CD4-positive, CD25-positive, alpha-beta regulatory T cell (primary cell): ENCODE measurements around the gene RIGI. TPM values are rescaled to one million over a fixed set of nuclear protein-coding genes. Genes with fewer than 3 reads are reported as not detected.

Experiments
- ATAC-seq, 2 donors: fragments of 150-1000 bp; cut with Tn5 transposase; one replicate each; pipeline ENCODE4 v1.10.0; 2021; ENCODE audit warnings: low read depth in 2 of 2, moderate number of reproducible peaks in 2 of 2, moderate library complexity in 1 of 2
- DNase-seq, 3 donors: peaks; one replicate each; pipeline versions ENCODE4 v3.0.0 to v3.0.0-alpha.2; 2012 to 2022; ENCODE audit warnings: mixed read lengths in 1 of 3
- H3K27ac ChIP-seq: one replicate; pipeline ENCODE4 v1.7.0; 2013; ENCODE audit warnings: mild to moderate bottlenecking, low read length; ENCODE audit not compliant: insufficient read depth, poor library complexity, severe bottlenecking
- H3K27me3 ChIP-seq: one replicate; pipeline ENCODE4 v1.7.0; 2013; ENCODE audit warnings: low read length; ENCODE audit not compliant: control insufficient read depth, insufficient read depth
- H3K36me3 ChIP-seq: one replicate; pipeline ENCODE4 v1.7.0; 2013; ENCODE audit warnings: mild to moderate bottlenecking, low read length, moderate library complexity; ENCODE audit not compliant: control insufficient read depth, insufficient read depth
- H3K4me1 ChIP-seq: 2 replicates; pipeline ENCODE4 v1.7.0; 2013; ENCODE audit warnings: mild to moderate bottlenecking, low read length; ENCODE audit not compliant: insufficient read depth, control insufficient read depth, poor library complexity, severe bottlenecking
- H3K4me3 ChIP-seq: one replicate; pipeline ENCODE4 v1.7.0; 2013; ENCODE audit warnings: low read depth, mild to moderate bottlenecking, low read length, moderate library complexity
- H3K9me3 ChIP-seq, 2 experiments: 1 replicate in 1 of 2; 2 replicates in 1 of 2; pipeline ENCODE4 v1.7.0; 2013; ENCODE audit warnings: low read length in 2 of 2, mild to moderate bottlenecking in 1 of 2, moderate library complexity in 1 of 2; ENCODE audit not compliant: control insufficient read depth in 2 of 2
- H3K27ac Mint-ChIP-seq, 3 donors: one replicate each; pipeline ENCODE4 v1.8.0; 2020 to 2022; ENCODE audit warnings: mild to moderate bottlenecking in 3 of 3, mixed read lengths in 3 of 3, moderate library complexity in 2 of 3
- H3K27me3 Mint-ChIP-seq: one replicate; pipeline ENCODE4 v1.8.0; 2022; ENCODE audit warnings: mild to moderate bottlenecking, mixed read lengths
- H3K36me3 Mint-ChIP-seq: one replicate; pipeline ENCODE4 v1.8.0; 2020; ENCODE audit warnings: mixed read lengths
- H3K4me1 Mint-ChIP-seq, 4 donors: one replicate each; pipeline ENCODE4 v1.8.0; 2020 to 2022; ENCODE audit warnings: mixed read lengths in 4 of 4, mild to moderate bottlenecking in 1 of 4
- H3K4me3 Mint-ChIP-seq, 4 donors: one replicate each; pipeline ENCODE4 v1.8.0; 2020 to 2022; ENCODE audit warnings: mild to moderate bottlenecking in 4 of 4, mixed read lengths in 4 of 4, moderate library complexity in 3 of 4
- H3K9me3 Mint-ChIP-seq, 7 donors: one replicate each; pipeline ENCODE4 v1.8.0; 2020 to 2022; ENCODE audit warnings: mixed read lengths in 7 of 7, mild to moderate bottlenecking in 3 of 7, moderate library complexity in 2 of 7
- polyA plus RNA-seq, 4 donors: library from polyadenylated mRNA; unstranded; fragments of 300-500 nt; fragmentation: Illumina TruSeq; gene quantifications; one replicate each; pipeline ENCODE4 v1.2.3, GENCODE V29; 2021
- total RNA-seq: library from RNA; stranded (reverse); gene quantifications from one replicate; pipeline ENCODE4 v1.2.3, GENCODE V29; 2022

The RIGI gene
- total RNA-seq (21.1 TPM), polyA plus RNA-seq (10 to 100 TPM; 18.3 to 25.3 (median 20.9) TPM)

DNA sequence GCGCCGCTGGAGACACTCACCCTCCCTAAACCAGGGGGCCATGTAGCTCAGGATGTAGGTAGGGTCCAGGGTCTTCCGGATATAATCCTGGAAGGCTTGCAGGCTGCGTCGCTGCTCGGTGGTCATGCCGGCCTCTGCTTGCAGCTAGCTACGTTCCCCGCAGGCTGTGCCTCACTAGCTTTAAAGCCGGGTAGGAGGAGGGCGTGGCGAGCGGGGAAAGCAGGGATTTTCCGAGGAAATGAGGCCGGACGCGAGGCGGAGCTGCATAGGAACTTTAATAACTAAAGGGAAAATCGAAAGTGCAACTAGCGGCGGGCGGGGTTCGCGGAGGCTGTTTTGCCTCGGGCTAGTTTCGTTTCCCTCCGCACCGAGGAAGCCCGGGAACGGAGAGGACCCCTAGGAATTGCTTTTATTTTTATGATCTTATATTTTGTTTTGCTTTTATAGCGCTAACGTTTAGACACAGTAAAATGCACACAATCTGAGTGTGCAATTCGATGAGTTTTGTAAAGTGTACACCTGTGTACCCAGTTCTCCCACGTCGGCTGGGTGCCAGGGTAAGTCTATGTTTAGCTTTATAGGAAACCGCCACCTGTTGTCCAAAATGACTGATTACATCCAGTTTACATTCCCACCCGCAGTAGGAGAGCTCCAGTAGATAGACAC, at the start of gene RIGI:
Gene RIGI, minus strand, starts transcription at position 156 of the 666 bp plus-strand sequence. Its CDS starts 30 bp downstream, at position 126.
- H3K36me3 ChIP-seq: peaks cover 2% of the 10 kb centered on the region
- no peaks in the 10 kb centered on the region for H3K27me3 Mint-ChIP-seq
- DNase-seq (peak; percentile 77 to 86 (median 78)), ATAC-seq (peak; percentile 71 to 75)
- H3K36me3 Mint-ChIP-seq: peaks cover 22% of the 10 kb centered on the region
- peaks cover 0 to 1% (median 0%) of the 10 kb centered on the region in 7 donors for H3K9me3 Mint-ChIP-seq
- peak within 1 kb of the TSS; percentile 98 for H3K4me3 ChIP-seq
- peaks cover 34 to 60% (median 41%) of the 10 kb centered on the region in 4 donors for H3K4me1 Mint-ChIP-seq
- H3K27ac ChIP-seq: peak within 1 kb of the TSS; percentile 89
- no peaks in the 10 kb centered on the region for H3K9me3 ChIP-seq
- H3K27ac Mint-ChIP-seq: peak within 1 kb of the TSS; percentile 83 to 99 (median 87)
- peak within 1 kb of the TSS; percentile 94 to 98 (median 98) for H3K4me3 Mint-ChIP-seq
- H3K27me3 ChIP-seq: no peaks in the 10 kb centered on the region
- peaks cover 41% of the 10 kb centered on the region for H3K4me1 ChIP-seq

DNA sequence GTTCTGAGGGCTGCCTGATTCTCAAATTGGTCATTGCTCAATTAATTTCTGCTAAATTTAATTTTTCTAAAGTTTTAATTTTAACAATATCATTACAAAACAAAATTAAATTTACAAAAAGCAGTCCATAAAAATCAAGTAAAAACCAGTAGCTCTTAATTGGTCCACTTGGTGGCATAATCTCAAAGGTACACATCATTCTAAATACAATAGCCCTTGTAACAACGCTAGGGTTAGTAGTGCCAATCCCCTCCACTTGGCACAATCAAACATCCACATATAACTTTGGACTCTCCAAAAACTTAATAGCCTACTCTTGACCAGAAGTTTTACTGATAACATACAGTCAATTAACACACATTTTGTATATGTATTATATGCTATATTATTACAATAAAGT, 48.9 kb upstream of the RIGI start:
- peaks cover 18 to 40% (median 30%) of the 10 kb centered on the region in 4 donors for H3K4me1 Mint-ChIP-seq
- peaks cover 23% of the 10 kb centered on the region for H3K4me1 ChIP-seq
- H3K36me3 Mint-ChIP-seq: peaks cover 4% of the 10 kb centered on the region
- H3K27ac Mint-ChIP-seq: no peak overlapping the region
- ATAC-seq: no peak
- H3K27me3 Mint-ChIP-seq: peaks cover 44% of the 10 kb centered on the region
- no peak overlapping the region for H3K4me3 ChIP-seq
- no peaks in the 10 kb centered on the region for H3K9me3 ChIP-seq
- no peak overlapping the region for H3K27ac ChIP-seq
- no peaks in the 10 kb centered on the region for H3K36me3 ChIP-seq
- peaks cover 2% of the 10 kb centered on the region for H3K27me3 ChIP-seq
- DNase-seq: no peak
- H3K4me3 Mint-ChIP-seq: no peak overlapping the region
- H3K9me3 Mint-ChIP-seq: no peaks in the 10 kb centered on the region

DNA sequence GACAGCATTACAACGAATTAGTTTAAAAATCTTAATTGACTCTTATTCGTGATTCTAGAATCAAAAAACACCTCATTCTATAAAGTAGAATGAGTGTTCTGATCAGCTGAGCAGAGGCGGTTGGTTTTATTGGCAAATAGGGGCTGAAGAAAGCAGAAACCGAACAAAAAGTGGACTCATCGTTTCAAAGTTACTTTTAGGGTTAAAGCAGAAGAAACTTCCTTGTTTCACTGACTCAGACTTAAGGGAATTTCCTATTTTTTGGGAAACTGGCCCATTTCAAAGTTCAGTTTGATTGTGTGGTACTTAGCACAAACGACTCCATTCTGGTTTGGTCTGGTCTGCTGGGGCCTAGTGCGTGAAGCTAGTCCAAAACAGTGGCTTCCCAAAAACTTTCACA, 47.8 kb upstream of the RIGI start:
- H3K4me3 Mint-ChIP-seq: peak overlapping the region; percentile 99 to 100 (median 99)
- H3K4me1 Mint-ChIP-seq: peaks cover 17 to 41% (median 31%) of the 10 kb centered on the region in 4 donors
- peaks cover 36% of the 10 kb centered on the region for H3K27me3 Mint-ChIP-seq
- Histone ChIP-seq H3K4me1 (peaks cover 23% of the 10 kb centered on the region), H3K27me3 (peaks cover 2% of the 10 kb centered on the region), H3K9me3 (no peaks in the 10 kb centered on the region), H3K36me3 (no peaks in the 10 kb centered on the region), H3K27ac (peak overlapping the region; percentile 92), H3K4me3 (peak overlapping the region; percentile 98)
- H3K36me3 Mint-ChIP-seq: peaks cover 7% of the 10 kb centered on the region
- H3K27ac Mint-ChIP-seq: peak overlapping the region; percentile 99 to 100 (median 99)
- H3K9me3 Mint-ChIP-seq: peaks cover 0 to under 1% (median 0%) of the 10 kb centered on the region in 7 donors
- ATAC-seq: no peak
- no peak for DNase-seq

DNA sequence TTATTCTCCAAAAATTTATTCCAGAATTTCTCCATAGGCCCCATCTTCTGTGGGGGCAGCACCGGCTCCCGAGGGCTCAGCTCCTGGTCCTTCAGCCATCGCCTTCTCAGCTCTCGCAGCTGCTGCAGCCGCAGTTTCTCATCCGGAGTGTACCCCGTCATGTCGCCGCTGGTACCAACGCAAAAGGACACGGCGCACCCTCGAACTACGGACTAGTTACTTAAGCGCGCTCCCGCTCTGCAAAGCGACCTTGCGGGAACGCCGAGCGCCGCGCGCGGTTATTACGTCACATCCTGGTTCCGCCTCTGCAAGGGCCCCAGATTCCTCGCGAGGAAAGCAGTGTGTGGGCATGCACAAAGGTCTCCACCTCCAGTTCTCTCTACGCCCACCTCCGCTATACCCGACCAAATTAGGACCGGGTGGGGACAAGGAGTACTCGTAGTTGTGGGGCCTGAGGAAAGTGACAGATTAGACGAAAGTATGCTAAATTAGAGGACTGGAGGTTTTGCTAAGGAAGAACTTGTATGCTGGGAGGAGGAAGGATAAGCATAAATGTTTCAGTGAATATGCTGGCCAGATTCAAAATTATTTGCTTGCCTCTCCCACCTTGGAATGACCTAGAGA, 47.0 kb upstream of the RIGI start, which contains the start of gene NDUFB6:
Gene NDUFB6, minus strand, starts transcription at position 260 of the 624 bp plus-strand sequence. Its CDS starts 99 bp downstream, at position 161.
- H3K27me3 Mint-ChIP-seq: peaks cover 29% of the 10 kb centered on the region
- no peaks in the 10 kb centered on the region for H3K9me3 ChIP-seq

DNA sequence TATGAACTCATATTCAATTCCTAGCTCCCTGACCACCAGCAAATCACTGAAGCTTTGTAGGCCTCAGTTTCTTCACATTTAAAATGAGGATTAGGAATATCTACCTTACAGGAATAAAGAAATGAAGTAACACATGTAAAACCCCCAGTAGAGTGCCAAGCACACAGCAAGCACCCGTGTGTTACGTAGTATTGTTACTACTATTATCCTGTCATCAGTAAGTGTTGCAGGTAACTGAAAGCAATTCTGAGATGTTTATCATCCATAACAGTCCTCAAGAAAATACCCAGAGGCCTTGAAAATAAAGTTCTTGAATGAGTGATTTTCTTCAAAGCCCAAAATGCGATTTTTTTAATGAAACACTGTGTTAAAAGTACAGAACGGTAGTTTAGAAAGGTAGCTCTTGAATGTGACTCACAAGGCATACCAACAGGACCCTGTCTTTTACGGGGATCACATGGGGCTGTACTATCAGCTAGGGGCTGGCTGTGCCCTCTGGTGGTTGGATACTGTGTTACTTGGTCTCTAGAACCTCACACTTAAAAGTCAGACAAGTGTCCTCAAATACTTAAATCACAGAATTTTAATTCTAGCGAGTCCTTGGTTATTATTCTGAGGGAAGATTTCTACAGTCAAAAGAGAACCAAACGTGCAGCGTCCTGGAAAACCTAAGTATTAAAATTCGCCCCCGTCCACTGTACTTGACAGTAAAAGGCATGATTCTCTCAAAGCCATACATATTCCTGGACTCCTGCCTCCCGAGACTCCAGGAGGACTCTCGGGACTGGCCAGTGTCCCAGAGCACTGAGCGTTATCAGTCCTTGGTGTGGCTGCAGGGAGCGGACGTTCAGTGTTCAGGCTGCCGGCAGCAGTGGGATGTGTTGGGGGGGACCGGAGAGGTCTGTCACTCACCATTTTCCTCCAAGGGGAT, 46.2 kb upstream of the RIGI start:
- peaks cover 21% of the 10 kb centered on the region for H3K27me3 Mint-ChIP-seq
- peak; percentile 66 to 92 (median 83) for DNase-seq
- H3K36me3 ChIP-seq: peaks cover 9% of the 10 kb centered on the region
- H3K4me1 Mint-ChIP-seq: peaks cover 21 to 47% (median 32%) of the 10 kb centered on the region in 4 donors
- H3K27ac Mint-ChIP-seq: peak overlapping the region; percentile 99 to 100 (median 99)
- peaks cover 2% of the 10 kb centered on the region for H3K27me3 ChIP-seq
- peak overlapping the region; percentile 98 for H3K4me3 ChIP-seq
- peaks cover 19% of the 10 kb centered on the region for H3K36me3 Mint-ChIP-seq
- H3K9me3 ChIP-seq: no peaks in the 10 kb centered on the region
- H3K27ac ChIP-seq: peak overlapping the region; percentile 92
- ATAC-seq: peak; percentile 91 to 92
- H3K4me1 ChIP-seq: peaks cover 23% of the 10 kb centered on the region
- H3K4me3 Mint-ChIP-seq: peak overlapping the region; percentile 99 to 100 (median 99)
- peaks cover 0 to 2% (median 0%) of the 10 kb centered on the region in 7 donors for H3K9me3 Mint-ChIP-seq

More for the DNA sequence above, 47.0 kb upstream of the RIGI start, which contains the start of gene NDUFB6:
- peaks cover 11% of the 10 kb centered on the region for H3K36me3 Mint-ChIP-seq
- peaks cover 0 to 2% (median 0%) of the 10 kb centered on the region in 7 donors for H3K9me3 Mint-ChIP-seq
- H3K4me1 ChIP-seq: peaks cover 23% of the 10 kb centered on the region
- peaks cover 2% of the 10 kb centered on the region for H3K36me3 ChIP-seq
- DNase-seq (peak; percentile 93 to 98 (median 94)), ATAC-seq (peak; percentile 80 to 87)
- H3K27ac Mint-ChIP-seq: peak within 1 kb of the TSS; percentile 99 to 100 (median 99)
- H3K4me1 Mint-ChIP-seq: peaks cover 20 to 45% (median 32%) of the 10 kb centered on the region in 4 donors
- H3K27ac ChIP-seq: peak within 1 kb of the TSS; percentile 92
- peak within 1 kb of the TSS; percentile 98 for H3K4me3 ChIP-seq
- peak within 1 kb of the TSS; percentile 99 to 100 (median 99) for H3K4me3 Mint-ChIP-seq
- H3K27me3 ChIP-seq: peaks cover 2% of the 10 kb centered on the region

DNA sequence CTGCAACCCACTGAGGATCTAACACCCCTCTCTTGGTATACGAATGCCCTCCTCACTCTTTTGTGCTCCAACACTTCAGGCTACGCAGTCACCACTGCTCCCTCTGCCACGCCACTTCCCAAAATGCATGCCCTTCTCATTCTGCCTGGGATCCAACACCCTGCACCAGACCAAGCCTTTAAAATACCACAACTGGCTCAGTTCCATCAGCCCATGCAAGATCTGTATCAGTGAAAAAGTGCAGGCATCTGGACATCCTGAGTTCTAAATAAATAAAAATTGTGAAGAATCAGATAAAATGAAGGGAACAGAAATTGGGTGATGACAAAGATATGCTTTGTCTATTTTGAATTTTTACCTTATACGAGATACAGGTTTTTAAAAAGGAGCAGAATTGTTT, 44.3 kb upstream of the RIGI start:
- Histone ChIP-seq H3K36me3 (peaks cover 25% of the 10 kb centered on the region), H3K9me3 (no peaks in the 10 kb centered on the region), H3K4me1 (peaks cover 23% of the 10 kb centered on the region), H3K27ac (no peak overlapping the region), H3K4me3 (no peak overlapping the region), H3K27me3 (no peaks in the 10 kb centered on the region)
- DNase-seq: no peak
- Mint-ChIP-seq H3K27ac (peak overlapping the region in 1 of 3 donors; percentile 82), H3K4me3 (peak overlapping the region in 2 of 4 donors; percentile 14 to 41), H3K27me3 (peaks cover 8% of the 10 kb centered on the region), H3K4me1 (peaks cover 21 to 48% (median 34%) of the 10 kb centered on the region in 4 donors), H3K36me3 (peaks cover 27% of the 10 kb centered on the region), H3K9me3 (peaks cover 0 to 2% (median 0%) of the 10 kb centered on the region in 7 donors)
- no peak for ATAC-seq

DNA sequence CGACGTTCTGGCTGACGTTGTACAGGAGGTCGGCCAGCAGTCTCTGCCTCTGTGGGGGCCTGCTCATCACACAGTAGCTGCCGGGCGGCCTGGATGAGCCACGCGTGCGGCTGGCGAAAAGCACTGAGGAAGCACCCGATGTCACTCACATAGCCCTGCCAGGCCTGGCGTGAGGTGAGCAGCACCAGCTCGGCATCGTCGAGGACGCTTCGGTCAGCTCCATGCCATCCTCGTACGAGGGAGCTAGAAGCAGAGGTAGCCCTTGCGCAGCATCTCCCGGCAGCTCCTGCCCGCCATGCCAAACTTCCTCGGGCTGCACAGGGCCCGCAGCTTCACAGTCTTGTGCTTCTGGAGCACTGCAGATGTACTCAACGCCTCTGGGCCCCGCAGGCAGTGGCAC, 40.8 kb upstream of the RIGI start:
- ATAC-seq: no peak
- Histone ChIP-seq H3K27ac (no peak overlapping the region), H3K4me3 (no peak overlapping the region), H3K27me3 (no peaks in the 10 kb centered on the region), H3K4me1 (peaks cover 8% of the 10 kb centered on the region), H3K36me3 (peaks cover 32% of the 10 kb centered on the region), H3K9me3 (no peaks in the 10 kb centered on the region)
- H3K4me3 Mint-ChIP-seq: no peak overlapping the region
- H3K27me3 Mint-ChIP-seq: peaks cover 4% of the 10 kb centered on the region
- DNase-seq: no peak
- H3K27ac Mint-ChIP-seq: no peak overlapping the region
- peaks cover 7 to 42% (median 28%) of the 10 kb centered on the region in 4 donors for H3K4me1 Mint-ChIP-seq
- peaks cover 0 to 3% (median 0%) of the 10 kb centered on the region in 7 donors for H3K9me3 Mint-ChIP-seq
- H3K36me3 Mint-ChIP-seq: peaks cover 29% of the 10 kb centered on the region
